SK-N-MC (cell line): ENCODE data around the gene RNF213.

ENCODE experiments used
- DNase-seq: peaks from one replicate; pipeline ENCODE4 v3.0.0-alpha.2; 2011; ENCODE audit warnings: low read depth, low spot score
- H3K27ac ChIP-seq: fragments of 200-600 bp; sonication (generic); 2 replicates; pipeline ENCODE4 v1.5.1; 2016; ENCODE audit warnings: mixed run types
- H3K36me3 ChIP-seq: fragments of 200-600 bp; sonication (generic); 2 replicates; pipeline ENCODE4 v1.6.1; 2017; ENCODE audit warnings: antibody characterized with exemption, low read length, mixed read lengths; ENCODE audit not compliant: insufficient read depth
- H3K4me3 ChIP-seq: fragments of 200-600 bp; sonication (generic); 2 replicates; pipeline ENCODE4 v1.5.1; 2016
- H3K9ac ChIP-seq: fragments of 200-600 bp; sonication (generic); 2 replicates; pipeline ENCODE4 v1.8.0; 2017; ENCODE audit warnings: mixed run types, mixed read lengths; ENCODE audit not compliant: insufficient read length
- H3K9me3 ChIP-seq: fragments of 200-600 bp; sonication (generic); 2 replicates; pipeline ENCODE4 v1.6.1; 2017; ENCODE audit warnings: low read depth, mild to moderate bottlenecking, antibody characterized with exemption, low read length, moderate library complexity, mixed read lengths
- EZH2 ChIP-seq: fragments of 200-600 bp; sonication (generic); IDR thresholded peaks from one replicate; pipeline ENCODE4 v1.6.1; 2017; ENCODE audit warnings: antibody characterized with exemption
- FOXP2 ChIP-seq: optimal IDR thresholded peaks from 2 replicates; pipeline ENCODE3; 2011; ENCODE audit warnings: mild to moderate bottlenecking, moderate library complexity; ENCODE audit not compliant: insufficient read depth; ENCODE audit errors: extremely low read length, control extremely low read depth
- POLR2AphosphoS5 ChIP-seq: IDR thresholded peaks from 2 replicates; pipeline ENCODE4 v1.6.1; 2012; ENCODE audit warnings: mild to moderate bottlenecking, low read depth, low read length, borderline replicate concordance

RNF213 gene

GRCh38 chr17:80413771-80414507 is 153.3 kb downstream of the RNF213 start:
- Histone ChIP-seq H3K9ac (peak overlapping the region; percentile 91), H3K9me3 (no peaks in the 10 kb centered on the region), H3K4me3 (peak overlapping the region; percentile 99), H3K36me3 (no peaks in the 10 kb centered on the region), H3K27ac (no peak overlapping the region)
- DNase-seq: no peak
- no peak for TF ChIP-seq POLR2AphosphoS5
- TF ChIP-seq EZH2: no peak
- no peak for TF ChIP-seq FOXP2

DNA sequence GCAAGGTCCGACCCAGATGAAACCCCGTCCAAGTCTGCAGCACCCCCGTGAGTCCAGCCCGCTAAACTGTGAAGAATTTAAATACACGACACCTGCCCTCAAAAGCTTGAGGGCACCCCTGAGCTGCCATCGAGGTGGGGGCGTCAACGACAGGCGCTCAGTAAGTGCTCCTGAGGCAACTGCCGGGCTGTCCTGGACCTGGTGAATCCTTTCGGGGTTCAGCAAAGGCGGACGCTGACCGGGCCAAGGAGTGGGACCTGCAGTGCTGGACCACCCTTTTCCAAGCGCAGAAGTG is 153.8 kb downstream of the RNF213 start:
- Histone ChIP-seq H3K9me3 (no peaks in the 10 kb centered on the region), H3K9ac (peak overlapping the region; percentile 91), H3K36me3 (no peaks in the 10 kb centered on the region), H3K4me3 (peak overlapping the region; percentile 99), H3K27ac (no peak overlapping the region)
- DNase-seq: no peak
- no peak for TF ChIP-seq POLR2AphosphoS5

GRCh38 chr17:80414803-80415625 is 154.4 kb downstream of the RNF213 start, which contains the start of gene ENDOV:
TSS of gene ENDOV (plus strand) at chr17:80415167. CDS start at chr17:80415195, 28 bp downstream.
- TF ChIP-seq EZH2: no peak
- peak; percentile 37 for TF ChIP-seq FOXP2
- TF ChIP-seq POLR2AphosphoS5: peak; percentile 69
- peak; percentile 34 for DNase-seq

DNA sequence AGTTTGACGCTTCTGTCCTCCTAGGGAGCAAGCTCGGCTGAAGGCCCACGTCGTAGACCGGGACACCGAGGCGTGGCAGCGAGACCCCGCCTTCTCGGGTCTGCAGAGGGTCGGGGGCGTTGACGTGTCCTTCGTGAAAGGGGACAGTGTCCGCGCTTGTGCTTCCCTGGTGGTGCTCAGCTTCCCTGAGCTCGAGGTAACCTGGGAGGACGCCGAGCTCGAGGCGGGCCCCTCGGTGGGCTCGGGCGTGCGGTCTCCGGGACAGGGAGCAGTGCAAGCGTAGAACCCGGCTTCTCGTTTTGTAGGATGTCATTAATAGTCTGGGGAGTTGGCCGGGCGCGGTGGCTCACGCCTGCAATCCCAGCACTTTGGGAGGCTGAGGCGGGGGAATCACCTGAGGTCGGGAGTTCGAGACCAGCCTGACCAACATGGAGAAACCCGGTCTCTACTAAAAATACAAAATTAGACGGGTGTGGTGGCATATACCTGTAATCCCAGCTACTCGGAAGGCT is 155.0 kb downstream of the RNF213 start:
- no peak for DNase-seq
- no peaks in the 10 kb centered on the region for H3K36me3 ChIP-seq
- no peak for TF ChIP-seq POLR2AphosphoS5
- TF ChIP-seq FOXP2: no peak
- TF ChIP-seq EZH2: no peak
- peak overlapping the region; percentile 99 for H3K4me3 ChIP-seq
- peak overlapping the region; percentile 91 for H3K9ac ChIP-seq
- no peaks in the 10 kb centered on the region for H3K9me3 ChIP-seq
- H3K27ac ChIP-seq: no peak overlapping the region

More at GRCh38 chr17:80414803-80415625, 154.4 kb downstream of the RNF213 start, which contains the start of gene ENDOV:
- Histone ChIP-seq H3K4me3 (peak within 1 kb of the TSS; percentile 99), H3K9me3 (no peaks in the 10 kb centered on the region), H3K27ac (peak within 1 kb of the TSS; percentile 65; the same call in 1 of the 2 replicates), H3K9ac (peak within 1 kb of the TSS; percentile 91), H3K36me3 (no peaks in the 10 kb centered on the region)

DNA sequence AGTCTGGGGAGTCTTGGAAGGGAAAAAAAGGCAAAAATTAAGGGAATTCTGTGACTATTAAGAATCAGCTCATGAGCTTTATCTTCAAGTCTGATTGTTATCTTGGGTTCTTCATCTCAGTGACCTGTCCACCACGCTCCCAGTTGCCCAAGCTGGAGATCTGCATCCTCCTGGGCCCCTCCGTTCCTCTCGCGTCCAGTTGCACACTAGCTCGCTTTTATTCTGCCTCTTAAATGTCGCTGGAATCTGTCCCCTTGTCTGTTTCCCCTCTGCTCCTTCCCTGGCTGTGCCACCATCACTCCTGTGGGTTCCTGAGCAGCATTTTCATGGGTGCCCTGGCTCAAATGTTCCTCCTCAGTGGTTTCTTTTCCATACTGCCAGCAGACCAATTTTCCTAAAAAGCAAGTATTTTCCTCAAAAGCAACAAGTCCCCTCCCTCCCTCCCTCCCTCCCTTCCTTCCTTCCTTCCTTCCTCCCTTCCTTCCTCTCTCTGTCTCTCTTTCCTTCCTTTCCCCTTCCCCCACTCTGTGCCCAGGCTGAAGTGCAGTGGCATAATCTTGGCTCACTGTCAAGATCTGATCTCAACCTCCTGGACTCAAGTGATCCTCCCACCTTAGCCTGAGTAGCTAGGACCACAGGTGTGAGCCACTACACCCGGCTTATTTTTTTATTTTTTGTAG is 155.7 kb downstream of the RNF213 start:
- Histone ChIP-seq H3K9ac (no peak overlapping the region), H3K36me3 (no peaks in the 10 kb centered on the region), H3K9me3 (no peaks in the 10 kb centered on the region), H3K27ac (no peak overlapping the region), H3K4me3 (peak overlapping the region; percentile 99)
- no peak for DNase-seq
- no peak for TF ChIP-seq FOXP2
- TF ChIP-seq POLR2AphosphoS5: no peak
- TF ChIP-seq EZH2: no peak

DNA sequence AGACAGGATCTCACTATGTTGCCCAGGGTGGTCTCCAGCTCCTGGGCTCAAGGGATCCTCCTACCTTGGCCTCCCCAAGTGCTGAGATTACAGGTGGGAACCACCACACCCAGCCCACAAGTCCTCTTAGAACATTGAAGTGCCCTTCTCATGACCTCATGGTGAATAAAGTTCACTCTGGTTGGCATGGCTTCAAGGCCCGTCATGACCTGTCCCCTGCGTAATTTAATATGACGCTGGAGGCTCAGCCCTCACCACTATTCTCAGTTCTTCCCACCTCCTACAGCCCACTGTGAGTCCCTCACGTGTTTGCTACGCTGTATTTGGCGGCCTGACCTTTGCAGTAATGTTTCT is 156.3 kb downstream of the RNF213 start:
- H3K27ac ChIP-seq: no peak overlapping the region
- H3K36me3 ChIP-seq: no peaks in the 10 kb centered on the region
- TF ChIP-seq EZH2 (no peak), POLR2AphosphoS5 (no peak), FOXP2 (no peak)
- no peak overlapping the region for H3K9ac ChIP-seq
- no peak overlapping the region for H3K4me3 ChIP-seq
- DNase-seq: no peak
- H3K9me3 ChIP-seq: no peaks in the 10 kb centered on the region

GRCh38 chr17:80418589-80418988 is 157.9 kb downstream of the RNF213 start:
- H3K9ac ChIP-seq: no peak overlapping the region
- H3K27ac ChIP-seq: no peak overlapping the region
- no peak for TF ChIP-seq FOXP2
- no peak for TF ChIP-seq POLR2AphosphoS5
- TF ChIP-seq EZH2: no peak
- H3K9me3 ChIP-seq: no peaks in the 10 kb centered on the region
- H3K4me3 ChIP-seq: no peak overlapping the region
- no peaks in the 10 kb centered on the region for H3K36me3 ChIP-seq
- DNase-seq: no peak

DNA sequence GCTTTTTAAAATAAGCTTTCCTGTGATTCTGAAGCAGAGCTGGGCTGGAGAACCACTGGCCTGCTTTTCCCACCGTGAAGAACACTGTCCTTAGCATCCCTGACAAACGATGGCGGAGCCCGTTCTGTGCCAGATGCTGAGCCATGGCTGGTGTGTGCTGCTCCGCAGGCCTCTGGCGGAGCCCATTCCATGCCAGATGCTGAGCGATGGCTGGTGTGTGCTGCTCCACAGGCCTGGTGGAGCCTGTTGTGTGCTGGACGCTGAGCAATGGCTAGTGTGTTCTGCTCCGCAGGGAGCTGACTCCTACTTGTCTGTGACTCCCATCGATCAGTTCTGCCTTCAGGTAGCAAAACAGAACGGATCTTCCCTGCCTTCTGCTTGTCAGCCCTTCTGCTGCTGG is 158.6 kb downstream of the RNF213 start:
- Histone ChIP-seq H3K36me3 (no peaks in the 10 kb centered on the region), H3K27ac (no peak overlapping the region), H3K9me3 (no peaks in the 10 kb centered on the region), H3K4me3 (no peak overlapping the region), H3K9ac (no peak overlapping the region)
- TF ChIP-seq FOXP2: no peak
- no peak for TF ChIP-seq EZH2
- no peak for TF ChIP-seq POLR2AphosphoS5
- DNase-seq: no peak
